Measurements from ENCODE around the gene CIDEB.

The CIDEB gene

DNA sequence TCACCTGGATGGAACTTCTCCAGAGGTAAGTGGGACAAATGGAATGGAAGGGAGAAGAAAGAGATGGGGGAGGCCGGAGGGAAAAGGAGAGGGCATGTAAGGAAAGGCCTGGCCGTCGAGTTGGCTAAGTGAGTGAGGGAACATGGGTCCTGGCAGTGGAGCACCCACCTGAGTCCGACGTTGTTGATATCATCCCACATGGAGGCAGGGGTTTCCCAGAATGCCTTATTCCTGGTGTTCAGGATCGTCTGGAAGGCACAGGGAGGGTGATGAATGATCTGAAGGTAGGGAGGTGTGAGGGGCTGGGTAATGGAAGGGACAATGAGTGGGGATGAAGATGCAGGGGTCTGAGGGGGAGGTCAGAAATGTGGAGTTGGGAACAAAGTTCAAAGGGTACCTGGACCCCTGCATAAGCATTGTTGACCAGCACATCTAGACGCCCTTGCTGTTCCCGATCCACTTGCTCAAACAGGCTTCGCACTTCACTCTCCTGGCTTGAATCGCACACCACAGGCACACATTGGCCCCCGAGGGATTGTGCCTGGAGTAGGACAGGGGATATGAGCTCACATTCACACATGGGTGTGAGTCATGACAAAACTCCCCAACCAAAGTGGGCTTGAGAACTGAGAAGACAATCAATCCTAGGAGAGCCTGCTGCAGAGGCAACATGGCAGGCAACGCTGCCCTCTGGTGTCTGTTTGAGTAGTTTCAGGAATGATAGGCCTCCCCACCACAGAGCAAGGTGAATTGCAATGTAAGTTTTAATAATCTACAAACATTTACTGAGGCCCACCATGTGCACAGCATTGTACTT, 11.2 kb downstream of the CIDEB start:
- no peak overlapping the region for H3K4me3 ChIP-seq (ENCODE audit: low read depth, low read length)
- DNase-seq (ENCODE audit: low read depth), result peak; percentile 86

DNA sequence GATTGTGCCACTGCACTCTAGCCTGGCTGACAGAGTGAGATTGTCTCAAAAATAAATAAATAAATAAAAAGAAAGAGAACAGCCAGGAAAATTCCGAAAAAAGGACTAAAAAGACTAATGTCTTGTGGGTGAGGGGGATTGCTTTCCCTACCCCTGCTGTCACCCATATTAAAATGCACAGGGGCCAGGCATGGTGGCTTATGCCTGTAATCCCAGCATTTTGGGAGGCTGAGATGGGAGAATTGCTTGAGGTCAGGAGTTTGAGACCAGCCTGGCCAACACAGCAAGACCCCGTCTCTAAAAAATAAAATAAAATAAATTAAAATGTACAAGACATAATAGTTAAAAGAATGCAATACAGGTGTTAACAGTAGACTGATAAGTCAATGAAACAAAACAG, 14.3 kb downstream of the CIDEB start:
- DNase-seq (ENCODE audit: low read depth), result no peak
- H3K4me3 ChIP-seq (ENCODE audit: low read depth, low read length), result no peak overlapping the region

GRCh38 chr14:24292118-24292807, 15.5 kb downstream of the CIDEB start:
- H3K4me3 ChIP-seq (ENCODE audit: low read depth, low read length), result no peak overlapping the region
- DNase-seq (ENCODE audit: low read depth), result no peak

- no peak for DNase-seq (ENCODE audit: low read depth)
- no peak overlapping the region for H3K4me3 ChIP-seq (ENCODE audit: low read depth, low read length)
These were observed 16.2 kb downstream of the CIDEB start for GRCh38 chr14:24291446-24292117.

GRCh38 chr14:24290746-24291145, 17.0 kb downstream of the CIDEB start:
- no peak overlapping the region for H3K4me3 ChIP-seq (ENCODE audit: low read depth, low read length)

DNA sequence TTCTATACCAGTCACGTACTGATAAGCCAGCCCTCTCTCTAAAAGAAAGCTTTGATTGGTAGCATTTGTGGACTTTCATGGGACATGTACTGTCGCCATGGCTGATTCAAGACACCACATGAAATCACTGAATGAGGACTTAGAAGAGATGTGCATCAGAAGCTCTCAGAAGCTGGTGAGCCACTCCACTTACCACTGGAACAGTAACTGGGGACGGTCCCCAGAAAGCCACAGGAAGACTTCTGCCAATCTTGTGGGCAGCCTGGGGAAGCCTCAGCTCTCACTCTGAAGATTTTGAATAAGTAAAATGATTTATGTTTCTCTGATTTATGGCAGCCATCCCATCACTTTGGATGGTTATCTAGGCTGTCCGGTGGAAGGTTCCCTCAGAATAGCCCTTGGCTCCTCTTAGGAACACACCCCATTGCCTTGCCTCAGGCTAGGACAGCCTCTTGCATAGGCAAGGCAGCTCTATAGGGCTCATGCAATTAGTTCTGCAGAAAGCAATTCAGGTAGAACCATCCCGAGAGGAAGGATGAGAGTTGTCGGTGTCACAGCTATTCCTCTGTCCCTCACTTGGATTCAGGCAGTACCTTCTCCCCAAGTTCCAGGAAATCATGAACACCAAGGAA, 18.0 kb downstream of the CIDEB start:
- no peak overlapping the region for H3K4me3 ChIP-seq (ENCODE audit: low read depth, low read length)
- DNase-seq (ENCODE audit: low read depth), result no peak

More at GRCh38 chr14:24290746-24291145, 17.0 kb downstream of the CIDEB start:
- no peak for DNase-seq (ENCODE audit: low read depth)

- H3K4me3 ChIP-seq (ENCODE audit: low read depth, low read length), result no peak overlapping the region
- no peak for DNase-seq (ENCODE audit: low read depth)
These were observed 20.8 kb downstream of the CIDEB start for GRCh38 chr14:24286996-24287395.

GRCh38 chr14:24285351-24285750, 22.4 kb downstream of the CIDEB start:
- H3K4me3 ChIP-seq (ENCODE audit: low read depth, low read length), result no peak overlapping the region
- DNase-seq (ENCODE audit: low read depth), result no peak

DNA sequence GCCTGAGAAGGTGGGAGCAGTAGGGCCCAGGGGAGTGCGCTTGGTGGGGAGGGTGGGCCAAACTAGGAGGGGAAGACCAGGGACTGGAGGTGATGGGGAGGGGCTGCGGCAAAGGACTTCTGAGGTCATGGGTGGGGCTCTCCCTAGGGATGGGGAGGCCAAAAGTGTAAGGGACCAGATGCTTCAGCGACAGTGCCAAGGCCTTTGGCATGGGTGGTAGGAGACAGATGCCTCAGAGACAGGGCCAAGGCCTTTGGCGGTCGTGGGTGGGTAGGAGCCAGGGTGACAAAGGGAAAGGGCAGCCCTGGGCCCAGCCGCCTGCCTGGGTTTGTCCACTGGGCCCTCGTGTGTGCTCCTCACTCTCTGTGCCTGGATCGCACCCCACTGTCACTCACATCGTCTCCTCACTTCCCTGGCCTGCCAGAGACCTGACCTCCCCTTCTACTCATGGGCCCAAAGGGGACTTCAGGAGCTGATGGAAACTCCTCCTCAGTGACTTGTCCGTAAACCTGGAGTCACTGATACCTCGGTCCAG, 23.2 kb downstream of the CIDEB start:
- no peak overlapping the region for H3K4me3 ChIP-seq (ENCODE audit: low read depth, low read length)
- DNase-seq (ENCODE audit: low read depth), result no peak

DNA sequence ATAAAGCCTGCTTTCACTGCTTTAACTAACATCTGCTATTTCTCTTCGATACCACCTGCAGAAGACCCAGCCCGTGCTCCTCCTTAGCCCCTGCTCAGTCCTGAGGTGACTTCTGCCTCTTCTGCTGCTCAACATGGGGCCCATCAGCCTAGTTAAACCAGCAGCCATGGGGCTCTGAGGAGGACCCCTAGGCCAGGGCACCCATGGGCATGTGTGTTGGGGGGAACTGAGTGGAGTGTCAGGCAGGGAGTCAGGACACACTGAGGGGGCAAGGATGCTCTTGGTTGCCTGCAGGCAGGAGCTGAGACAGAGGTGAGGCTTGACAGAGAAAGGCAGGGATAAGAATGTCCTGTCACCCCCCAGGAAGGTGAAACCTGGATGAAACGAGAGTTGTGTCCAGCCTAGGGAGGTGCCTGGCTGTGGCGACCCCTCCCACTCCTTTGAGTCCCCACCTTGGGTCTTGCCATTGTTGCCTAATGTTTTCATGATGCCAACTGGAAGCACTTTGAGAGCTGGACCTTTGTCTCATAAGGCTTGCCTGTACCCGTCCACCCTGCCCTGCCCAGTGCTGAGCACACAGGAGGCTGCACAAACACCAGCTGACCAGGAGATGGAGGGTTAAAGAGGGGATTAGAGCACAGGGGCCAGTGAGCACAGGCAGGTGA, 23.8 kb downstream of the CIDEB start:
- no peak overlapping the region for H3K4me3 ChIP-seq (ENCODE audit: low read depth, low read length)
- DNase-seq (ENCODE audit: low read depth), result no peak

DNA sequence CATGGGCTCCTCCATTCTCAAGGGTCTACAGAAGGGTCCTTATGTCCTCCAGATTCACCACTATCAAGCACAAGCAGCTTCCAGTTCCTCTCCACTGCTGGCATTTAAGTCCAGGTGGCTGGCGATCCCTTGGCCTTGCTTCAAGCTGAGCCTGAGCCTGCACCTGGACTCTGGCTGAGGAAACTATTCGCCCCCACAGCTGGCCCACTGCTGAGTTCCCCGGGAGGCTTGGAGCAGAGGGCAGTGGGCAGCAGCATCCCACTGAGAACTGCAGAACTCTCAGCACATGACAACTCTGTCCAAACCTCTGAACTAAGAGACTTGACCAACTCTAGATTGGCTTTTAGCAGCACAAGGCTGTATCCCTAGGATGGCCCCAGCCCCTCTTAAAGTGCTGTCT, 25.0 kb downstream of the CIDEB start:
- no peak overlapping the region for H3K4me3 ChIP-seq (ENCODE audit: low read depth, low read length)
- DNase-seq (ENCODE audit: low read depth), result no peak

DNA sequence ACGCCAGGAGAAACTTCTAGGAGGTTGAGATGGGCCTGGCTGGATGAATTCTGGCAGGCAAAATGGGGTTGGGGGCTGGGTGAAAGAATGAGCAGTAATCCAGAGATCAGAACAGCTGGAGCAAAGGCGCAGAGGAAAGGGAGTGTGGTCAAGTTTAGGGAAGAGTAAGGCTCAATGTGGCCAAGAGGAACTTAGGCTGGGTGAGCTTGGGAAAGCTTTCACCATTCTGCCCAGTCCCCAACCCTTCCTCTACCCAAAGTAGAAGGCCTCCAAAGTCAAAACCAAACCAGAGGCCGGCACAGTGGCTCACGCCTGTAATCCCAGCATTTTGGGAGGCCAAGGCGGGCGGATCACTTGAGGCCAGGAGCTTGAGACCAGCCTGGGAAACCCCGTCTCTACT, 26.1 kb downstream of the CIDEB start:
- no peak for DNase-seq (ENCODE audit: low read depth)

DNA sequence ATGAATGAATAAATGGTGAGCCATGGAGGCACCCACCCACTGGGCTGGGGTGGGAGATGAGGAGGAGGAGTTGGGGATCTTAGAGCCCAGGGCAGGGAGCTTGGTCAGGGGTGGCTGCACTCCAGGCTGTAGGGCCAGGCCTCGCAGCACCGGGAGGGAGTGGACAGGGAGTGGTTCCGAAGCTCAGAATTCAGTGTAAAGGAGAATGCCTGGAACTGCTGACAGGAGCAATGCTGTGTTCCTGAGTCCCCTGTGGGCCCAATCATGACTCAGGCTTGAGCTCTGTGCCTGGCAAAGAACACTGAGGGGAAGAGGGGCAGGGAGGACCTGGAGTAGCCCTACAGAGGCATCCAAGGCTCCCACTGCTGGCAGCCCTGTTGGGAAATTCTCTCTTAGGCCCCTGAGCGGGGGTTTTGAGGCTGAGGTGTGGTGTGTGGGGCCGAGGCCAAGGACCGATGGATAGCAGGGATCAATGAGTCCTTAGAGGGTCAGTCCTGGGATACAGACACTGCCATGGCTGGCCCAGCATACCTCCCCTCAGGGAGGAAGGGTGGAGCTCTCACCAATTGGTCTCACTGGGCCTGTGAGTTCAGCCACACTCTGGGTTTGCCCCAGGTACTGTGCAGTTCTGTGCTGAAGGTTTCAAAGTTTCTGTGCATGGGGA, 26.8 kb downstream of the CIDEB start:
- no peak overlapping the region for H3K4me3 ChIP-seq (ENCODE audit: low read depth, low read length)
- DNase-seq (ENCODE audit: low read depth), result no peak

More for the DNA sequence above, 26.1 kb downstream of the CIDEB start:
- H3K4me3 ChIP-seq (ENCODE audit: low read depth, low read length), result no peak overlapping the region

- DNase-seq (ENCODE audit: low read depth), result no peak
- H3K4me3 ChIP-seq (ENCODE audit: low read depth, low read length), result no peak overlapping the region
These were observed 28.2 kb downstream of the CIDEB start for GRCh38 chr14:24279301-24280186.

DNA sequence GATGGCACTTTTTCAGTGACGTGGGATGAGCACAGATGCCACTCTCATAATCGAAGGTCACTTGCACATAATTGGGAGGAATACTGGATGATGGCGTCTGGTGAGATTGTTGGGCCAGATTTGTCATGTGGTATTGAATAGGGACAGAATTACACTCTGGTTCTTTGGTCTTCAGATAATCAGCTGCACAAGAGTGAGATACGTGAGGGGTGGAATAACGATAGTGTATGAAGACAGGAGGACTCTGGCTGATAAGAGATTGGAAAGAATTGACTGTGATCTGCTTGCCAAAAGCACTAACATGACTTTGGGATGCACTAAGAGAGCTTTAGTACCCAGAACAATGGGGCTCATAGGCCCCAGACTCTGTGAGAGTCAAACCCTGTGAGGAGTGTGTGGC, 29.4 kb downstream of the CIDEB start:
- no peak overlapping the region for H3K4me3 ChIP-seq (ENCODE audit: low read depth, low read length)
- no peak for DNase-seq (ENCODE audit: low read depth)

DNA sequence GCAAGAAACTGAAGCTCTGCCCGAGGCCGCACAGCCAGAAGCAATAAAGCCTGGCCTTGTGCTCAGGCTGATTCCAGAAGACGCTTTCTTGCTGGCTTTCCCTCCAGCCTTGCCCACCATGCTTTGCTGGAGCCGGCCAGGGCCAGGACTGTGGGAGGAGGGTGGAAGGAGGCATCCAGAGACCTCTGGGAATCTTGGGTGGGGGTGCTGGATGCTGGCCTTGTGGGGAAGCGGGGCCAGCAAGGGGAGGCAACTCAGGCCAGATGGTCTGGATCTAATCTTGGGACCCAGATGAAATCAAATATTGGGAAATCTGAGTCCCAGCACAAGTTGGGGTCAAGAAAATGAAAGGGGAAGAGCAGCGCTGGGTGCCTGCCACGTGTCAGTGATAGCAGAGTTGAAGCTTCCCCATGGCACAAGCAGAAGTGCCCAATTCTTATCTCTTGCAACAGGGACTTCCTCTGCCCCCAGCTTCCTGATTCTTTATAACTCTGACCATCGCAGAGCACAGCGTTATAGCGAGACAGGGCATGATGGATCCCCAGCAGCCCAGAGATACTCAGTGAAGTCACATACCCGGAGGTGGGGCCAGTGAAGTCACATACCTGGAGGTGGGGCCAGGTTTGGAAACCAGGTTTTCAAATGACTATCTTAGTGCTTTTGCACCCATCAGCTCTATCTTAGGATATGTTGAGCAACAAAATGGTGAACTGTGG, 30.0 kb downstream of the CIDEB start:
- no peak for DNase-seq (ENCODE audit: low read depth)
- no peak overlapping the region for H3K4me3 ChIP-seq (ENCODE audit: low read depth, low read length)

DNA sequence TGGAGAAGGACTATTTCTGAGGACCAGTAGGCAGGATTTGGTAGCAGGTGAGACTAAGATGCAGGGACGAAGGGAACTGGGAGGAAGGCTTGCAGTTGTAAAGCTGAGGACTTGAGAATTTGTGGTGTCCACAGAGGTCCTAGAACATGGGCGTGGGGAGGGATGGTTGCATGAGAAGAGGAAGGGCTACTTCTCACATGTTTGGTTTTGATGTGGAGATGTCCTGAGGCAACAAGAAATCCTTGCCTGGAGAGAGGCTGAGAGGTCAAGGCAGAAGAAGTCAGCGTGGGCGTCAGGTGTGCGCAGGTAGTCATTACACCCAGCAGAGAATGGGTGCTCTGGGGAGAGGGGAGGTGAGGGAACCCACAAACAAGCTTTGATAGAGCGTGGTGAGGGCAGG, 30.7 kb downstream of the CIDEB start:
- no peak overlapping the region for H3K4me3 ChIP-seq (ENCODE audit: low read depth, low read length)
- no peak for DNase-seq (ENCODE audit: low read depth)
